Left renal cortex interstitium (tissue), 4 donors: Measurements from ENCODE around the gene ADAMTS17. TPM values are rescaled to one million over a fixed set of nuclear protein-coding genes. Genes with fewer than 3 reads are reported as not detected.

Source experiments
- DNase-seq, 4 donors: peaks; one replicate each; pipeline ENCODE4 v3.0.0-alpha.2; 2013; ENCODE audit warnings: low read depth in 4 of 4, low spot score in 2 of 4, missing footprints in 1 of 4
- polyA plus RNA-seq, 4 donors: library from polyadenylated mRNA; unstranded; fragments of 120-200 nt; gene quantifications; one replicate each; pipeline ENCODE4 v1.2.1, GENCODE V29; 2013; ENCODE audit not compliant: insufficient read length in 4 of 4

ADAMTS17 gene
- polyA plus RNA-seq, 4 donors, result 2.0 to 2.7 (median 2.4) TPM

GRCh38 chr15:100058458-100058857, 283.3 kb downstream of the ADAMTS17 start:
- DNase-seq, result no peak

- no peak for DNase-seq
Measured at GRCh38 chr15:100057281-100057680, 284.5 kb downstream of the ADAMTS17 start.

- DNase-seq, result no peak
Measured at GRCh38 chr15:100056411-100057072, 285.2 kb downstream of the ADAMTS17 start.

GRCh38 chr15:100055821-100056220, 286.0 kb downstream of the ADAMTS17 start:
- DNase-seq, result no peak

- DNase-seq, result no peak
Measured at GRCh38 chr15:100054539-100054938, 287.2 kb downstream of the ADAMTS17 start.

- DNase-seq, result no peak
Measured at GRCh38 chr15:100053474-100054121, 288.2 kb downstream of the ADAMTS17 start.

- no peak for DNase-seq
Measured at GRCh38 chr15:100052716-100053473, 288.9 kb downstream of the ADAMTS17 start.

GRCh38 chr15:100050877-100051786, 290.6 kb downstream of the ADAMTS17 start:
- no peak for DNase-seq

GRCh38 chr15:100049936-100050876, 291.6 kb downstream of the ADAMTS17 start:
- no peak for DNase-seq

- DNase-seq, result no peak
Measured at GRCh38 chr15:100049483-100049882, 292.3 kb downstream of the ADAMTS17 start.

- DNase-seq, result no peak
Measured at GRCh38 chr15:100048736-100049135, 293.0 kb downstream of the ADAMTS17 start.

- DNase-seq, result no peak
Measured at GRCh38 chr15:100043692-100044091, 298.1 kb downstream of the ADAMTS17 start.

- DNase-seq, result no peak
Measured at GRCh38 chr15:100043068-100043641, 298.6 kb downstream of the ADAMTS17 start.

- DNase-seq, result no peak
Measured at GRCh38 chr15:100042558-100042957, 299.2 kb downstream of the ADAMTS17 start.

GRCh38 chr15:100041127-100041828, 300.5 kb downstream of the ADAMTS17 start:
- no peak for DNase-seq

- DNase-seq, result no peak
Measured at GRCh38 chr15:100039994-100040393, 301.8 kb downstream of the ADAMTS17 start.

GRCh38 chr15:100038736-100039135, 303.0 kb downstream of the ADAMTS17 start:
- no peak for DNase-seq

GRCh38 chr15:100037901-100038300, 303.9 kb downstream of the ADAMTS17 start:
- no peak for DNase-seq

- DNase-seq, result no peak
Measured at GRCh38 chr15:100036015-100036414, 305.8 kb downstream of the ADAMTS17 start.
